ENCODE results near the gene SLC14A1. TPM values are rescaled to one million over a fixed set of nuclear protein-coding genes. Genes with fewer than 3 reads are reported as not detected.

Gene SLC14A1
- total RNA-seq, 1 experiment from 2014 or later, result not detected

- H3K36me3 ChIP-seq (ENCODE audit: low read depth), result no peaks in the 10 kb centered on the region
- H3K79me2 ChIP-seq (ENCODE audit: low read depth), result no peaks in the 10 kb centered on the region
- DNase-seq, result no peak
- H3K9me3 ChIP-seq (ENCODE audit: insufficient read depth, low read depth), result no peaks in the 10 kb centered on the region
- no peaks in the 10 kb centered on the region for H4K20me1 ChIP-seq (ENCODE audit: insufficient read depth)
- H3K9me2 ChIP-seq (ENCODE audit: insufficient read depth), result no peaks in the 10 kb centered on the region
- H3K4me3 ChIP-seq, result no peak overlapping the region
- TF ChIP-seq CTCF (conservative IDR thresholded peaks at IDR 0.05) (no peak), EZH2 (IDR thresholded peaks at IDR 0.05; ENCODE audit: low read depth) (no peak)
- no peaks in the 10 kb centered on the region for H3F3A ChIP-seq (ENCODE audit: insufficient read depth, low read depth)
- no TSS peak for BruUV-seq (replicated peaks)
- ChIA-PET CTCF (no interaction called here), POLR2A (ENCODE audit: unreplicated experiment) (no interaction called here)
- no peaks in the 10 kb centered on the region for H3K27me3 ChIP-seq (ENCODE audit: insufficient read depth, low read depth)
- peaks cover 5% of the 10 kb centered on the region; the same call in 1 of the 2 replicates for H3K4me1 ChIP-seq (replicated peaks; ENCODE audit: insufficient read depth)
- intact Hi-C loops (cut with micrococcal nuclease; ENCODE audit: unreplicated experiment), result no loop called here
- no peak overlapping the region for H3K27ac ChIP-seq
- H3K4me2 ChIP-seq, result no peak overlapping the region
- no peak overlapping the region for H2AFZ ChIP-seq
Observed at GRCh38 chr18:45724601-45725000, 620 bp downstream of the SLC14A1 start.

- no peak overlapping the region for H3K27ac ChIP-seq
- intact Hi-C loops (cut with micrococcal nuclease; ENCODE audit: unreplicated experiment), result no loop called here
- H3K36me3 ChIP-seq (ENCODE audit: low read depth), result no peaks in the 10 kb centered on the region
- no peaks in the 10 kb centered on the region for H4K20me1 ChIP-seq (ENCODE audit: insufficient read depth)
- no peak overlapping the region for H2AFZ ChIP-seq
- no peaks in the 10 kb centered on the region for H3K79me2 ChIP-seq (ENCODE audit: low read depth)
- no peak overlapping the region for H3K4me2 ChIP-seq
- H3K9me3 ChIP-seq (ENCODE audit: insufficient read depth, low read depth), result no peaks in the 10 kb centered on the region
- H3F3A ChIP-seq (ENCODE audit: insufficient read depth, low read depth), result no peaks in the 10 kb centered on the region
- no peaks in the 10 kb centered on the region for H3K9me2 ChIP-seq (ENCODE audit: insufficient read depth)
- no peaks in the 10 kb centered on the region for H3K27me3 ChIP-seq (ENCODE audit: insufficient read depth, low read depth)
- ChIA-PET CTCF (no interaction called here), POLR2A (ENCODE audit: unreplicated experiment) (no interaction called here)
- peaks cover 5% of the 10 kb centered on the region; the same call in 1 of the 2 replicates for H3K4me1 ChIP-seq (replicated peaks; ENCODE audit: insufficient read depth)
- H3K4me3 ChIP-seq, result no peak overlapping the region
- no peak for DNase-seq
- BruUV-seq (replicated peaks), result no TSS peak
- TF ChIP-seq CTCF (conservative IDR thresholded peaks at IDR 0.05), result no peak
- no peak for TF ChIP-seq EZH2 (IDR thresholded peaks at IDR 0.05; ENCODE audit: low read depth)
Observed at GRCh38 chr18:45725336-45725735, 1.4 kb downstream of the SLC14A1 start.

- no TSS peak for BruUV-seq (replicated peaks)
- Histone ChIP-seq H3K27me3 (ENCODE audit: insufficient read depth, low read depth) (no peaks in the 10 kb centered on the region), H3K4me2 (no peak overlapping the region), H3K27ac (no peak overlapping the region), H3K9me3 (ENCODE audit: insufficient read depth, low read depth) (no peaks in the 10 kb centered on the region), H3K36me3 (ENCODE audit: low read depth) (no peaks in the 10 kb centered on the region), H3K4me3 (no peak overlapping the region), H3K9me2 (ENCODE audit: insufficient read depth) (no peaks in the 10 kb centered on the region), H3K79me2 (ENCODE audit: low read depth) (no peaks in the 10 kb centered on the region), H3K4me1 (replicated peaks; ENCODE audit: insufficient read depth) (peaks cover 17% of the 10 kb centered on the region), H3F3A (ENCODE audit: insufficient read depth, low read depth) (peaks cover 4% of the 10 kb centered on the region), H4K20me1 (ENCODE audit: insufficient read depth) (no peaks in the 10 kb centered on the region), H2AFZ (no peak overlapping the region)
- ChIA-PET POLR2A (ENCODE audit: unreplicated experiment) (no interaction called here), CTCF (no interaction called here)
- intact Hi-C loops (cut with micrococcal nuclease; ENCODE audit: unreplicated experiment), result no loop called here
- TF ChIP-seq CTCF (conservative IDR thresholded peaks at IDR 0.05), result no peak
- TF ChIP-seq EZH2 (IDR thresholded peaks at IDR 0.05; ENCODE audit: low read depth), result no peak
- DNase-seq, result no peak
Observed at GRCh38 chr18:45726603-45727002, 2.6 kb downstream of the SLC14A1 start.
